ENCODE measurements around the gene RBFOX2. TPM values are rescaled to one million over a fixed set of nuclear protein-coding genes. Genes with fewer than 3 reads are reported as not detected.

RBFOX2 gene
- total RNA-seq, 2 experiments from 2014 or later: 1.9 to 2.4 TPM

- Histone ChIP-seq H3K9me3 (ENCODE audit: control insufficient read depth in 1 of 2, insufficient read depth in 1 of 2, low read length in 2 of 2) (no peaks in the 10 kb centered on the region), H3K4me1 (ENCODE audit: insufficient read depth, low read length) (no peaks in the 10 kb centered on the region), H3K36me3 (ENCODE audit: insufficient read depth, low read length) (no peaks in the 10 kb centered on the region), H3K27me3 (ENCODE audit: control insufficient read depth in 1 of 2, insufficient read depth in 2 of 2, low read length in 2 of 2) (no peaks in the 10 kb centered on the region), H3K4me3 (ENCODE audit: low read length) (no peak overlapping the region), H3K27ac (ENCODE audit: low read depth in 1 of 2, low read length in 2 of 2) (no peak overlapping the region)
- POLR2A ChIA-PET: no interaction called here
- Mint-ChIP-seq H3K27me3 (no peaks in the 10 kb centered on the region), H3K4me3 (no peak overlapping the region), H3K36me3 (ENCODE audit: low read depth) (no peaks in the 10 kb centered on the region), H3K27ac (no peak overlapping the region), H3K9me3 (no peaks in the 10 kb centered on the region), H3K4me1 (ENCODE audit: low read depth) (no peaks in the 10 kb centered on the region)
- no peak for TF ChIP-seq CTCF (IDR thresholded peaks at IDR 0.05)
- intact Hi-C loops (cut with DNase I, micrococcal nuclease): no loop called here
- no peak for DNase-seq
- ATAC-seq (ENCODE audit: poor library complexity): no peak
- CTCF ChIA-PET: no interaction called here
Measured at GRCh38 chr22:35743326-35743860, 285.2 kb downstream of the RBFOX2 start.

- CTCF ChIA-PET: no interaction called here
- H3K4me3 Mint-ChIP-seq: no peak overlapping the region
- Histone ChIP-seq H3K27ac (ENCODE audit: low read depth in 1 of 2, low read length in 2 of 2) (no peak overlapping the region), H3K36me3 (ENCODE audit: insufficient read depth, low read length) (no peaks in the 10 kb centered on the region), H3K9me3 (ENCODE audit: control insufficient read depth in 1 of 2, insufficient read depth in 1 of 2, low read length in 2 of 2) (no peaks in the 10 kb centered on the region), H3K27me3 (ENCODE audit: control insufficient read depth in 1 of 2, insufficient read depth in 2 of 2, low read length in 2 of 2) (no peaks in the 10 kb centered on the region), H3K4me1 (ENCODE audit: insufficient read depth, low read length) (no peaks in the 10 kb centered on the region), H3K4me3 (ENCODE audit: low read length) (no peak overlapping the region)
- H3K27me3 Mint-ChIP-seq: no peaks in the 10 kb centered on the region
- no peaks in the 10 kb centered on the region for H3K9me3 Mint-ChIP-seq
- intact Hi-C loops (cut with DNase I, micrococcal nuclease): no loop called here
- ATAC-seq (ENCODE audit: poor library complexity): no peak
- POLR2A ChIA-PET: no interaction called here
- no peaks in the 10 kb centered on the region for H3K4me1 Mint-ChIP-seq (ENCODE audit: low read depth)
- TF ChIP-seq CTCF (IDR thresholded peaks at IDR 0.05): no peak
- H3K27ac Mint-ChIP-seq: no peak overlapping the region
- H3K36me3 Mint-ChIP-seq (ENCODE audit: low read depth): no peaks in the 10 kb centered on the region
- DNase-seq: no peak
Measured at GRCh38 chr22:35742342-35743100, 286.1 kb downstream of the RBFOX2 start.

- intact Hi-C loops (cut with DNase I, micrococcal nuclease): no loop called here
- no peaks in the 10 kb centered on the region for H3K36me3 Mint-ChIP-seq (ENCODE audit: low read depth)
- H3K27me3 ChIP-seq (ENCODE audit: control insufficient read depth in 1 of 2, insufficient read depth in 2 of 2, low read length in 2 of 2): no peaks in the 10 kb centered on the region
- CTCF ChIA-PET: no interaction called here
- POLR2A ChIA-PET: no interaction called here
- H3K9me3 ChIP-seq (ENCODE audit: control insufficient read depth in 1 of 2, insufficient read depth in 1 of 2, low read length in 2 of 2): no peaks in the 10 kb centered on the region
- no peaks in the 10 kb centered on the region for H3K4me1 Mint-ChIP-seq (ENCODE audit: low read depth)
- no peak overlapping the region for H3K27ac ChIP-seq (ENCODE audit: low read depth in 1 of 2, low read length in 2 of 2)
- no peak overlapping the region for H3K4me3 Mint-ChIP-seq
- DNase-seq (no peak), ATAC-seq (ENCODE audit: poor library complexity) (no peak)
- H3K9me3 Mint-ChIP-seq: no peaks in the 10 kb centered on the region
- no peaks in the 10 kb centered on the region for H3K27me3 Mint-ChIP-seq
- H3K36me3 ChIP-seq (ENCODE audit: insufficient read depth, low read length): no peaks in the 10 kb centered on the region
- no peaks in the 10 kb centered on the region for H3K4me1 ChIP-seq (ENCODE audit: insufficient read depth, low read length)
- no peak overlapping the region for H3K27ac Mint-ChIP-seq
- H3K4me3 ChIP-seq (ENCODE audit: low read length): no peak overlapping the region
- TF ChIP-seq CTCF (IDR thresholded peaks at IDR 0.05): no peak
Measured at GRCh38 chr22:35740616-35741015, 288.0 kb downstream of the RBFOX2 start.
